Trophoblast cell (in vitro differentiated cells and primary cell): Measurements from ENCODE around the gene B4GALNT1.

Experiments used
- DNase-seq, 2 donors: peaks; one replicate each; pipeline ENCODE4 v3.0.0-alpha.2; 2016
- H2AFZ ChIP-seq: 2 replicates; pipeline ENCODE4 v1.6.1; 2013; ENCODE audit warnings: low read length, moderate library complexity, mild to moderate bottlenecking; ENCODE audit not compliant: insufficient read depth, poor library complexity
- H2AK5ac ChIP-seq: 2 replicates; pipeline ENCODE4 v1.6.1; 2013; ENCODE audit warnings: mild to moderate bottlenecking, low read length
- H2BK120ac ChIP-seq: 2 replicates; pipeline ENCODE4 v1.6.1; 2013; ENCODE audit warnings: low read length, mild to moderate bottlenecking, moderate library complexity; ENCODE audit not compliant: insufficient read depth, poor library complexity
- H2BK12ac ChIP-seq: 2 replicates; pipeline ENCODE4 v1.6.1; 2013; ENCODE audit warnings: mild to moderate bottlenecking, low read length, moderate library complexity
- H2BK5ac ChIP-seq: 2 replicates; pipeline ENCODE4 v1.6.1; 2013; ENCODE audit warnings: low read length, low read depth, moderate library complexity, mild to moderate bottlenecking; ENCODE audit not compliant: poor library complexity
- H3K14ac ChIP-seq: 2 replicates; pipeline ENCODE4 v1.6.1; 2013; ENCODE audit warnings: mild to moderate bottlenecking, low read length
- H3K18ac ChIP-seq: 2 replicates; pipeline ENCODE4 v1.6.1; 2013; ENCODE audit warnings: mild to moderate bottlenecking, low read length
- H3K23ac ChIP-seq: 2 replicates; pipeline ENCODE4 v1.6.1; 2013; ENCODE audit warnings: low read length
- H3K27ac ChIP-seq: 2 replicates; pipeline ENCODE4 v1.5.1; 2013; ENCODE audit warnings: low read depth, mild to moderate bottlenecking, inconsistent platforms, low read length, moderate library complexity
- H3K27me3 ChIP-seq: 2 replicates; pipeline ENCODE4 v1.6.1; 2013; ENCODE audit warnings: inconsistent platforms, mild to moderate bottlenecking, low read length, moderate library complexity; ENCODE audit not compliant: insufficient read depth
- H3K36me3 ChIP-seq, 2 experiments: 1 replicate in 1 of 2; 2 replicates in 1 of 2; pipeline ENCODE4 v1.6.1; 2013; ENCODE audit warnings: low read length in 2 of 2, mild to moderate bottlenecking in 2 of 2, moderate library complexity in 1 of 2; ENCODE audit not compliant: insufficient read depth in 2 of 2, control insufficient read depth in 1 of 2
- H3K4ac ChIP-seq: 2 replicates; pipeline ENCODE4 v1.6.1; 2013; ENCODE audit warnings: low read depth, mild to moderate bottlenecking, low read length, moderate library complexity
- H3K4me1 ChIP-seq, 2 experiments: 1 replicate in 1 of 2; 2 replicates in 1 of 2; pipeline ENCODE4 v1.6.1; 2013; ENCODE audit warnings: low read length in 2 of 2, mild to moderate bottlenecking in 2 of 2, moderate library complexity in 1 of 2; ENCODE audit not compliant: insufficient read depth in 2 of 2, control insufficient read depth in 1 of 2
- H3K4me2 ChIP-seq: 2 replicates; pipeline ENCODE4 v1.6.1; 2013; ENCODE audit warnings: inconsistent platforms, mild to moderate bottlenecking, low read length, moderate library complexity
- H3K4me3 ChIP-seq: 2 replicates; pipeline ENCODE4 v1.5.1; 2013; ENCODE audit warnings: mild to moderate bottlenecking, low read depth, low read length, inconsistent platforms
- H3K79me1 ChIP-seq: one replicate; pipeline ENCODE4 v1.6.1; 2013; ENCODE audit warnings: low read length
- H3K79me2 ChIP-seq: 2 replicates; pipeline ENCODE4 v1.6.1; 2013; ENCODE audit warnings: low read length, mild to moderate bottlenecking; ENCODE audit not compliant: control insufficient read depth, insufficient read depth, poor library complexity
- H3K9ac ChIP-seq: 2 replicates; pipeline ENCODE4 v1.6.1; 2013; ENCODE audit warnings: mild to moderate bottlenecking, low read length
- H3K9me3 ChIP-seq: 2 replicates; pipeline ENCODE4 v1.6.1; 2013; ENCODE audit warnings: low read depth, mild to moderate bottlenecking, control low read depth, inconsistent platforms, low read length; ENCODE audit not compliant: insufficient read depth
- H4K12ac ChIP-seq: 2 replicates; pipeline ENCODE4 v1.6.1; 2013; ENCODE audit warnings: low read depth, mild to moderate bottlenecking, low read length, moderate library complexity
- H4K8ac ChIP-seq: 2 replicates; pipeline ENCODE4 v1.6.1; 2013; ENCODE audit warnings: low read depth, mild to moderate bottlenecking, low read length, moderate library complexity
- H4K91ac ChIP-seq: one replicate; pipeline ENCODE4 v1.6.1; 2013; ENCODE audit warnings: low read depth, mild to moderate bottlenecking, low read length, moderate library complexity
- WGBS: extraction: QIAGEN DNeasy Blood & Tissue Kit; methylation state at CpG from one replicate; pipeline ENCODE4 v1.1.7; 2013; ENCODE audit warnings: missing lambda C conversion rate; ENCODE audit not compliant: insufficient read length, insufficient coverage; ENCODE audit errors: extremely low coverage; 5-methylcytosine and 5-hydroxymethylcytosine counted together

B4GALNT1 gene

GRCh38 chr12:57611827-57612710 is 20.9 kb downstream of the B4GALNT1 start:
- H3K4me3 ChIP-seq, result peak overlapping the region; percentile 71
- H3K4ac ChIP-seq, result no peak overlapping the region
- no CpG with 5 or more reads among the region's 23 CpGs for WGBS
- peaks cover 6% of the 10 kb centered on the region for H3K79me1 ChIP-seq
- H2AK5ac ChIP-seq, result no peak overlapping the region
- H4K12ac ChIP-seq, result no peak overlapping the region
- H3K27me3 ChIP-seq, result peaks cover 19% of the 10 kb centered on the region
- H3K4me2 ChIP-seq, result peak overlapping the region; percentile 33
- no peak overlapping the region for H3K9ac ChIP-seq
- H2AFZ ChIP-seq, result no peak overlapping the region
- H4K8ac ChIP-seq, result no peak overlapping the region
- no peak overlapping the region for H4K91ac ChIP-seq
- no peak overlapping the region for H3K14ac ChIP-seq
- H2BK120ac ChIP-seq, result no peak overlapping the region
- H3K79me2 ChIP-seq, result no peaks in the 10 kb centered on the region
- peaks cover 5% of the 10 kb centered on the region for H3K9me3 ChIP-seq
- no peak overlapping the region for H3K18ac ChIP-seq
- H2BK12ac ChIP-seq, result no peak overlapping the region
- no peak for DNase-seq
- H3K4me1 ChIP-seq, result peaks cover 3 to 4% of the 10 kb centered on the region in 2 experiments
- H3K27ac ChIP-seq, result no peak overlapping the region
- peaks cover 4 to 7% of the 10 kb centered on the region in 2 experiments for H3K36me3 ChIP-seq
- no peak overlapping the region for H2BK5ac ChIP-seq
- no peak overlapping the region for H3K23ac ChIP-seq

GRCh38 chr12:57611108-57611826 is 21.7 kb downstream of the B4GALNT1 start, which contains the start of gene ARHGEF25:
Gene ARHGEF25 (plus strand): TSS chr12:57611435. CDS start chr12:57611895, 460 bp downstream.
- peaks cover 4 to 7% of the 10 kb centered on the region in 2 experiments for H3K36me3 ChIP-seq
- peak within 1 kb of the TSS; percentile 43 for H3K18ac ChIP-seq
- H4K8ac ChIP-seq, result peak within 1 kb of the TSS; percentile 79
- peak within 1 kb of the TSS; percentile 70 for H2AFZ ChIP-seq
- no CpG with 5 or more reads among the region's 55 CpGs for WGBS
- no peak within 1 kb of the TSS for H2BK120ac ChIP-seq
- peak within 1 kb of the TSS; percentile 19 for H3K14ac ChIP-seq
- H3K23ac ChIP-seq, result no peak within 1 kb of the TSS
- peak in 1 of 2 donors; percentile 10 for DNase-seq
- no peak within 1 kb of the TSS for H3K4ac ChIP-seq
- no peak within 1 kb of the TSS for H2BK5ac ChIP-seq
- no peak within 1 kb of the TSS for H3K27ac ChIP-seq
- H3K4me2 ChIP-seq, result peak within 1 kb of the TSS; percentile 91
- H2AK5ac ChIP-seq, result peak within 1 kb of the TSS; percentile 39
- peak within 1 kb of the TSS; percentile 71 for H3K4me3 ChIP-seq
- no peak within 1 kb of the TSS for H2BK12ac ChIP-seq
- peak within 1 kb of the TSS; percentile 16 for H4K12ac ChIP-seq
- no peak within 1 kb of the TSS for H3K9ac ChIP-seq
- H3K79me1 ChIP-seq, result peaks cover 6% of the 10 kb centered on the region
- H4K91ac ChIP-seq, result peak within 1 kb of the TSS; percentile 52
- no peaks in the 10 kb centered on the region for H3K79me2 ChIP-seq
- H3K9me3 ChIP-seq, result peaks cover 5% of the 10 kb centered on the region
- peaks cover 19% of the 10 kb centered on the region for H3K27me3 ChIP-seq
- peaks cover 3 to 4% of the 10 kb centered on the region in 2 experiments for H3K4me1 ChIP-seq

- H4K91ac ChIP-seq, result no peak overlapping the region
- peaks cover 15% of the 10 kb centered on the region for H3K27me3 ChIP-seq
- no CpG with 5 or more reads among the region's 29 CpGs for WGBS
- no peaks in the 10 kb centered on the region for H3K79me2 ChIP-seq
- peak overlapping the region; percentile 19 for H3K14ac ChIP-seq
- peaks cover 3% of the 10 kb centered on the region for H3K9me3 ChIP-seq
- DNase-seq, result no peak
- H2AFZ ChIP-seq, result peak overlapping the region; percentile 70
- peaks cover 6% of the 10 kb centered on the region for H3K79me1 ChIP-seq
- H3K4me3 ChIP-seq, result peak overlapping the region; percentile 65
- H2BK12ac ChIP-seq, result no peak overlapping the region
- H3K27ac ChIP-seq, result no peak overlapping the region
- peak overlapping the region; percentile 91 for H3K4me2 ChIP-seq
- H2BK5ac ChIP-seq, result no peak overlapping the region
- H3K4me1 ChIP-seq, result peaks cover 3 to 4% of the 10 kb centered on the region in 2 experiments
- peaks cover 2 to 7% of the 10 kb centered on the region in 2 experiments for H3K36me3 ChIP-seq
- no peak overlapping the region for H2BK120ac ChIP-seq
- H4K12ac ChIP-seq, result peak overlapping the region; percentile 16
- H3K9ac ChIP-seq, result no peak overlapping the region
- H3K23ac ChIP-seq, result no peak overlapping the region
- H4K8ac ChIP-seq, result peak overlapping the region; percentile 59
- peak overlapping the region; percentile 43 for H3K18ac ChIP-seq
- no peak overlapping the region for H3K4ac ChIP-seq
- H2AK5ac ChIP-seq, result peak overlapping the region; percentile 39
Observed at GRCh38 chr12:57610554-57611107, 22.4 kb downstream of the B4GALNT1 start.

- DNase-seq, result no peak
- Histone ChIP-seq H3K9me3 (peaks cover 2% of the 10 kb centered on the region), H3K79me1 (peaks cover 6% of the 10 kb centered on the region), H3K4ac (no peak overlapping the region), H2BK120ac (no peak overlapping the region), H3K4me1 (peaks cover 8 to 10% of the 10 kb centered on the region in 2 experiments), H3K23ac (no peak overlapping the region), H2BK5ac (no peak overlapping the region), H4K12ac (no peak overlapping the region), H3K79me2 (peaks cover 1% of the 10 kb centered on the region), H3K18ac (no peak overlapping the region), H2AK5ac (no peak overlapping the region), H4K91ac (no peak overlapping the region), H3K4me2 (peak overlapping the region; percentile 91), H3K9ac (no peak overlapping the region), H3K27me3 (peaks cover 15% of the 10 kb centered on the region), H4K8ac (no peak overlapping the region), H3K14ac (no peak overlapping the region), H3K27ac (no peak overlapping the region), H2AFZ (no peak overlapping the region), H2BK12ac (no peak overlapping the region), H3K4me3 (no peak overlapping the region), H3K36me3 (peaks cover 0 to 7% of the 10 kb centered on the region in 2 experiments)
- WGBS, result no CpG with 5 or more reads among the region's 34 CpGs
Observed at GRCh38 chr12:57609781-57610553, 23.0 kb downstream of the B4GALNT1 start.
